Ectodermal cell (in vitro differentiated cells): ENCODE data around the gene GLRA1.
A peak's percentile ranks its signal among the peaks of the same experiment; 100 is the strongest.

Source experiments
- H3K27ac ChIP-seq: 2 replicates; pipeline ENCODE4 v1.7.0; 2013; ENCODE audit warnings: mild to moderate bottlenecking, low read depth, low read length; ENCODE audit not compliant: insufficient read depth, poor library complexity, severe bottlenecking
- H3K27me3 ChIP-seq: 2 replicates; pipeline ENCODE4 v1.7.0; 2013; ENCODE audit warnings: mild to moderate bottlenecking, low read length; ENCODE audit not compliant: insufficient read depth, control insufficient read depth, poor library complexity, severe bottlenecking
- H3K36me3 ChIP-seq: one replicate; pipeline ENCODE4 v1.7.0; 2013; ENCODE audit warnings: low read length; ENCODE audit not compliant: control insufficient read depth, insufficient read depth
- H3K4me1 ChIP-seq: one replicate; pipeline ENCODE4 v1.7.0; 2013; ENCODE audit warnings: low read length; ENCODE audit not compliant: control insufficient read depth, insufficient read depth
- H3K4me3 ChIP-seq: 2 replicates; pipeline ENCODE4 v1.7.0; 2013; ENCODE audit warnings: low read depth, low read length, control low read depth; ENCODE audit not compliant: insufficient read depth
- H3K9me3 ChIP-seq: 2 replicates; pipeline ENCODE4 v1.7.0; 2013; ENCODE audit warnings: mild to moderate bottlenecking, low read length, moderate library complexity; ENCODE audit not compliant: control insufficient read depth
- WGBS, 2 experiments: methylation state at CpG; one replicate each; pipeline ENCODE4 v1.1.7; 2013; ENCODE audit warnings: missing lambda C conversion rate in 2 of 2; 5-methylcytosine and 5-hydroxymethylcytosine counted together

GLRA1 gene

DNA sequence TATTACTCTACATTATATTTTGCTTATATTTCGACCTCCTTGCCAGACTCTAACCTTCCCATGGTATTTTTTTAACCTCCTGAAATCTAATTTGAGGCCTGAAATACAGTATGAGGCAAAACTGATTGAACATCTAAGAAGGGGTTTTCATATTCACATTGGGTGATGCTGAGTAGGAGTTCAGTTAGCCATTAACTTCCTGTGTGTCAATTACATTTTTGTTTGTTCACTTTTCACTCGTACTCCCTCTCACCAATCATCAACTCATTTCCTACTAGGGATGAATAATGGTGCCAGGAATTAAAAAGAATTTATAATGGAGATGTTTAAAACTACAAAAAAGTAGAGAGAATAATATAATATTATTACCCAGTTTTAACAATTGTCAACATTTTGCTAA, 27.6 kb upstream of the GLRA1 start:
- Histone ChIP-seq H3K9me3 (no peaks in the 10 kb centered on the region), H3K27me3 (no peaks in the 10 kb centered on the region), H3K36me3 (no peaks in the 10 kb centered on the region), H3K4me3 (no peak overlapping the region), H3K27ac (no peak overlapping the region), H3K4me1 (peaks cover 12% of the 10 kb centered on the region)
- 100% methylated on average over 1 of the region's 2 CpGs; no CpG with 5 or more reads in 1 of the 2 experiments for WGBS, 2 experiments

DNA sequence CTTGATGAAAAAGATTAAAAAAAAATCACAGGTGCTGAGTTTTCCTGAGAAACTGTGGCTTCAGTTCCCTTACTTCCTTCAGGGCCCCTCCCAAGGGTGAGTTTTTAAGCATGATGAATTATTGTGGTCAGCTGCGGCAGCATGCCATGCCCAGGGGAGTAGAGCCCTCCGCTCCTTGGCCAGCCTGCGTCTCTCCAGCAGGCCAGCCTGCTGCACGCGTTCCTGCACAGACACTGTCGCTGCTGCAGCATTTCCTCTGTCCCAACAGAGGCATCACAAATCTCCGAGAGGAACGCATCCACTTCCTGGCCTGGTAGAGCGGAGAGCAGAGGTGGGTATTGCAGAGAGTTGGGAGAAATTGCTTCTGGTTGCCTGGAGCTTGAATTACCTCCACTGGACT, 26.1 kb upstream of the GLRA1 start:
- Histone ChIP-seq H3K4me1 (peaks cover 11% of the 10 kb centered on the region), H3K9me3 (no peaks in the 10 kb centered on the region), H3K4me3 (no peak overlapping the region), H3K27me3 (no peaks in the 10 kb centered on the region), H3K36me3 (no peaks in the 10 kb centered on the region), H3K27ac (no peak overlapping the region)
- 96 to 98% methylated on average over 9 of the region's 9 CpGs for WGBS, 2 experiments

DNA sequence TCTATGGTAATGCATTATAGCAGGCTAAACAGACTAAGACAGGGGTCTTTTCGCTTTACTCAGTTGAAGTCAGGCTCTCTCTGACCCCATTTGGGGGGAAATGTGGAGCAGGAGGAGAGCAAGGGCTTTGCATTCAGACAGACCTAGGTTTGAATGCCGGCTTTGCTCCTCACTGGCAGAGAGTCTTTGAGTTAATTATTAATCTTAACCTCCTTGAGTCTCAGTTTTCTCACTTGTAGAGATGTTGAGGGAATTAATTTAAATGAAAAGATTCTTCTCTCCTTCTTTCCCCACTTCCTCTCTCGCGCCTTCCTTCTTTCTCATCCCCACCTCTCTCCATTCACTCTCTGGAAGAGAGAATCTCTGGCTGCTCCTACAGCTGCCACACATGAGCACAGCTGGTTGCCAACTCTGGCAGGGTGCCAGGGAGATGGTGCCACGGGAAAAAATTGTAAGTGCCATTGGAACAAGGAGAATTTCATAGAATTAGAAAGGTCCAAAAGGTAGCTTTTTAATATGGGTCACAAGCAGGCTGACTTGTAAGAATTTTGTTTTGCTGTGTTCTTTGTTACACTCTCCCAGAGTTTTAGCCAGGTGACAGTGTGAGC, 25.2 kb upstream of the GLRA1 start:
- WGBS, 2 experiments: 92 to 97% methylated on average over 4 to 5 of the region's 5 CpGs
- no peak overlapping the region for H3K27ac ChIP-seq
- no peaks in the 10 kb centered on the region for H3K27me3 ChIP-seq
- peaks cover 11% of the 10 kb centered on the region for H3K4me1 ChIP-seq
- H3K9me3 ChIP-seq: no peaks in the 10 kb centered on the region
- H3K4me3 ChIP-seq: no peak overlapping the region
- no peaks in the 10 kb centered on the region for H3K36me3 ChIP-seq

DNA sequence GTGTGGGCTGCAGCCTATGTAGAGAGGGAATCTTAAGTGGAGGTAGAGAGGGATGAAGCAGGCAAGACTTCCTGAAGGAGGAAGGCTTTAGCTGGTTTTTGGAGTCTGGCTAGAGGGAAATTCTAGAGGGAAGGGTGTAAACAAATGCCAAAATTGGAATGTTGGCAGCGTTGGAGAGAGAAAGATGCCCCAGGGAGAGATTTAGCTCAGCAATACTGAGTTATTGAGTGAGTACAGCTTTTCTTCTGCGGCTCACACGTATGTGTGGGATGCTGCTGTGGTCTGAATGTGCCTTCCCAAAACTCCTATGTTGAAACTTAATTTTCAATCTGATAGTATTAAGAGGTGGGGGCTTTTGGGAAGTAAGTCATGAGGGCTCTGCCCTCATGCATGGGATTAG, 24.5 kb upstream of the GLRA1 start:
- H3K4me3 ChIP-seq: no peak overlapping the region
- WGBS, 2 experiments: 87 to 89% methylated on average over 3 of the region's 3 CpGs
- H3K36me3 ChIP-seq: no peaks in the 10 kb centered on the region
- no peaks in the 10 kb centered on the region for H3K9me3 ChIP-seq
- H3K27ac ChIP-seq: no peak overlapping the region
- peaks cover 5% of the 10 kb centered on the region for H3K4me1 ChIP-seq
- H3K27me3 ChIP-seq: no peaks in the 10 kb centered on the region

DNA sequence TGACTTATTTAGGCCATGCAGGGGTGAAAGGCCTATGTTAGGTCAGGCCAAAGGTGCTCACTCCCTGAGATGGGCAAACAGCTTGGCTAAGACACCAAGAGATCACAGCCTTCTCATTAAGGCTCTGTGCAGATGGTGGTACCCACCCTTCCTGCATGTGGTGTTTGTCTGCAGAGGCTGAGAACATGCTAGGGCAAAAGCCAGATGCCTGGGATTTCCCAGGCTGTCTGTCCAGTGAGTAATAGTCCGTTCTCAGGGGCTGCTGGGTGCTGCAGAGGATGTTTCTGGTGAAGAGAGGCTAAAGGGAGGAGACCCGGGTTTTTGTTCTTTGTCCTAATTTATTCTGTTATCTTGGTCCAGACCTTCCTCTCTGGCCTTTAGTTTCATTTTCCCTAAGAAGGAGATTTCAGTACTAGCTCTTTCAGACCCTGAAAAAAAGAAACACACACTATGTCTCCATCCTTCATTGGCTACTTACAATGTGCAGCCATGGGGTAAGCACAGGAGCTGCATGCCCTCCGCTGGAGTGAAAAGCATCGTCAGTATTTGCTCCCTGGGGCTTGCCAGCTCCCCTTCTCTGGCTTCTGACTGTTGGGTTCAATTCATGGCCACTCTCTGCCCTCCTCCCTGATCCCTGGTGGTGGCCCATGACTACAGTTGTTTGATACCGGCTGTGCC, 23.4 kb upstream of the GLRA1 start:
- no peaks in the 10 kb centered on the region for H3K4me1 ChIP-seq
- 85 to 86% methylated on average over 5 of the region's 5 CpGs for WGBS, 2 experiments
- no peaks in the 10 kb centered on the region for H3K9me3 ChIP-seq
- no peaks in the 10 kb centered on the region for H3K36me3 ChIP-seq
- H3K27ac ChIP-seq: no peak overlapping the region
- H3K27me3 ChIP-seq: no peaks in the 10 kb centered on the region
- no peak overlapping the region for H3K4me3 ChIP-seq

DNA sequence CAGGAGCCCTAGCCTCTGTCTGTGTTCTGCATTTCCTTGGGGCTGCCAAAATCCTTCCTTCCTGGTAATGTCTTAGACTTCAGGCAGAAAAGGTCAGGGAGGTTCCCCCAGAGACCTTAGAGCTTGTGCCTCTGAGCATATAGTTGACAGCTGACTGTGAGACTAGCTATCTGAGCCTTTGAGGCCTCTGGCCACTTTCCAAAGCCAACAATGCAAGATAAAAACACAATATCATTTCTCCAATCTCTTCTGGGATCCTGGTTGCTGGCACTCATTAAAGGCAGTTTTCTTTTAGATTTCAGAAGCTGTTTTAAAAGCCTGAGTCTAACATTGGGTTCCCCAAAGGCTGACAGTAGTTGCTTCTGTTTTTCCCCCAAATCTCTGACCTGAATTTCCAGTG, 13.2 kb upstream of the GLRA1 start:
- Histone ChIP-seq H3K27me3 (no peaks in the 10 kb centered on the region), H3K9me3 (no peaks in the 10 kb centered on the region), H3K4me3 (no peak overlapping the region), H3K27ac (no peak overlapping the region), H3K36me3 (no peaks in the 10 kb centered on the region), H3K4me1 (no peaks in the 10 kb centered on the region)

DNA sequence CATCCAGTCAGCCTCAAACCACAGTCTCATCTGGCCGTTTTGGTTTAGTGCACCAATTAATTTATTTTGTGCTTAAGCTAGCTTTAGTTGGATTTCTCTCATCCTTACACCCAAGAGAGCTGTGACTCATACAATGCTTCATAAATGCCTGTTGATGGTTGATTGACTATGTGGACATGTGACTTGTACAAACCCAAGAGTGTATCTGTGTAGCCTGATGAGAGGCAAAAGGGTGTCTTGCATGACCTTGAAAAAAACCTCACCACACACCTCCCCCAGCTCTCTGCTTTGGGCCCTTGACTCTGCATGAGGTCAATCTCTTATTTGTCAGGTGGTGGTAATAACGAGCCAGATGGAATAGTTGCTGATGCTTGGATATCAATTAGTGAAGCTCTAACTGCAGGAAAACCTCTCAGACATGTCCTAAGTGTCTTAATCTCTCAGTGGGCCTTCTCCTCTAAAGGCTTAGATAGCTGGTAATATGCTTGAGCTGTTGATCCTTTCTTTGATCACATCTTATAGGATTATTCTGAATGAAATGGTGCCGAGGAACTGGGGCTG, 10.6 kb upstream of the GLRA1 start:
- Histone ChIP-seq H3K27ac (no peak overlapping the region), H3K27me3 (no peaks in the 10 kb centered on the region)
- WGBS, 2 experiments: 77 to 80% methylated on average over 3 of the region's 3 CpGs

DNA sequence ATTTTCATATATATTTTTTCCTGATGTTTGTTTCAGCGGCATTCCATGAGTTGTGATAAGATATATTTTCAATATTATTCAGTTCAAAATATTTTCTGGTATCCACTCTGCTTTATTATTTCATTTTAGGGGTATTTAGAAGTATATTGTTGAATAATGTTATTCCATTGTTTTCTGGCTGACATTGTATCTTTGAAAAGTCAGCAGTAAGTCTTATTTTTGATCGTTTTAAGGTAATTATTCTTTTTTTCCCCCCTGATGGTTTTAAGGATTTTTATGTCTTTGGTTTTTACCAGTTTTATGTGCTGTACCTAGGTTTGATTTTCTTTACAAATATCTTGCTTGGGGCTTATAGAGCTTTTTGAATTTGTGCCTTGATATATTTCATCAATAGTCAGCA, 6.6 kb upstream of the GLRA1 start:
- Histone ChIP-seq H3K27ac (no peak overlapping the region), H3K9me3 (peaks cover 3% of the 10 kb centered on the region), H3K27me3 (no peaks in the 10 kb centered on the region), H3K4me3 (no peak overlapping the region), H3K36me3 (no peaks in the 10 kb centered on the region), H3K4me1 (peaks cover 6% of the 10 kb centered on the region)
- WGBS, 2 experiments: 81 to 86% methylated on average over 1 of the region's 2 CpGs

More for the DNA sequence above, 10.6 kb upstream of the GLRA1 start:
- Histone ChIP-seq H3K36me3 (no peaks in the 10 kb centered on the region), H3K9me3 (no peaks in the 10 kb centered on the region), H3K4me3 (no peak overlapping the region), H3K4me1 (no peaks in the 10 kb centered on the region)

DNA sequence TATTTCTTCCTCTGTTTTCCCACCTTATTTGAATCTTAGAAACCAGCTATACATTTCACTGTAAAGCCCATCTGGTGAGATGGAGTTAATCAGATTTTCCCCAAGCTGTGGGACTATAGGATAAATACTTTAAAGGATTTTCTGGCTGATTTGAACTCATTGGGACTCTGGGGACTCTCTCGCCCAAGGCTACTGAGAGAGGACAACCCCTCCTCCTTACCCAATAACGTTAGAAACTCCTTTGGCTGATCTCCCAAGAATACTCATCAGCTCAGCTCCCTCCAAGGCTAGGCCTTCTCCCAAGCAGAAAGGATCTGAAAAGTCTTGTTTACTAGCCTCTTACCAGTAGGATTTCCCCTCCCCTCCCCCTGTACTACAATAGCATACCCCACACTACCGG, 1.5 kb upstream of the GLRA1 start:
- H3K4me3 ChIP-seq: no peak overlapping the region
- peaks cover 23% of the 10 kb centered on the region for H3K27me3 ChIP-seq
- H3K4me1 ChIP-seq: peaks cover 16% of the 10 kb centered on the region
- no peaks in the 10 kb centered on the region for H3K36me3 ChIP-seq
- H3K9me3 ChIP-seq: peaks cover 3% of the 10 kb centered on the region
- WGBS, 2 experiments: 23 to 39% methylated on average over 2 of the region's 3 CpGs
- H3K27ac ChIP-seq: no peak overlapping the region

DNA sequence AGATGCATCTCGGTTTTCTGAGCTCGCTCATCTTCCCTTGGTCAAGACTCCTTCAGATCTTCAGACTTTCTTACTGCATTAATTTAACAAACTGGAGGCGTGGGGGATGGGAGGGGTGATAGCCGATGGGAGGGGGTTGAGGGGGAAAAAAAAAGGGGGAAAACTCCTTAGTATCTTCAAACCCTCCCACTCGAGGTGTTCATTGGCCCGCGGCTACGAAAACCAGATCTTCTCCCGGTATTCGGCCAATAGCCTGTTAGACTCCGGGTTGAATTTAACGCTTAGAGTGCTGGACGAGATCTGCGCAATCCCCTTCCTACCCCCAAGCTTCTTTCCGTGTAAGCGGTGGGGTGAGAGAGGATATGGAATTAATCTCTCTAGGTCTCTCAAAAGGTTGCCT, 689 bp upstream of the GLRA1 start:
- 39 to 47% methylated on average over 14 of the region's 16 CpGs for WGBS, 2 experiments
- peaks cover 3% of the 10 kb centered on the region for H3K9me3 ChIP-seq
- peaks cover 16% of the 10 kb centered on the region for H3K4me1 ChIP-seq
- H3K4me3 ChIP-seq: peak overlapping the region; percentile 40
- H3K27me3 ChIP-seq: peaks cover 32% of the 10 kb centered on the region
- H3K36me3 ChIP-seq: no peaks in the 10 kb centered on the region
- H3K27ac ChIP-seq: no peak overlapping the region
